Glomerular visceral epithelial cell (primary cell): Measurements from ENCODE around the gene IL5.
"Not testable (repeated sequence)": the region's sequence is repeated elsewhere in the genome, so short reads cannot be mapped to it uniquely, and the experiment has no call there.

Experiments used
- DNase-seq: peaks from one replicate; pipeline ENCODE4 v3.0.0-alpha.2; 2016; ENCODE audit errors: extremely low spot score

IL5 gene

DNA sequence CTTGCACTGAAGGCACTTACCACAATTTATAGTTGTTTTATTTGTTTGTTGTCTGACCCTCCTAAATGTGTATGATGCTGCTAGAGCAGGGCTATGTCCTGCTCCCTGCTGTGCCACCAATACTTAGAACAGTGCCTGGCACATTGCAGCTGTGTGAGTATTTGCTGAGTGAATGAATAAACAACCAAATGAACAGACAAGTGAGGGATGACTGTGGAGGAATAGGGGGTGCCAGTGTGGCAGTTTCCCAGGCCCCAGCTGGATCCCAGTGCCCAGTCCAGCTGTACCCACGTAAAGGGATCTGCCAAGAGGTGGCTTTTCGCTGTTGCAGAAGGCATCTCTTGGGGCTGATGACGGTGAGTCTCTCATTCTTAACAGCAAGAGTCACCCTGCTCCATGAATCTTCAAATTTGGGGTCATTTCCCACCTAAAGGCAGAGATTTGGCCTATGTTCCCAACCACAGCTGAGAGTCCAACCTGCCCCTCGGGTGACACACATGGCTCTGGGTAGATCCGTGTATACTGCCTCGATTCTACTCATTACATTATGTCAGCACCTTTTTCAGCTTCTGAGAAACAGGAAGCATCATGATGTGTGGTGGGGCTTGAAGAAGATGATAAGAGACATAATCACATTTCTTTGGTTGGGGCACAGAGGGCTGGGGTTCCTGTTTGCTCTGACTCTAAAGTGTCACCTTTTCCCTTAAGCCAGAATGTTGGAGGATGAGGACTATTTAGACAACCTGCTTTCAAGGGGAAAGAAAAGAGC, 14.3 kb downstream of the IL5 start:
- DNase-seq, result no peak

DNA sequence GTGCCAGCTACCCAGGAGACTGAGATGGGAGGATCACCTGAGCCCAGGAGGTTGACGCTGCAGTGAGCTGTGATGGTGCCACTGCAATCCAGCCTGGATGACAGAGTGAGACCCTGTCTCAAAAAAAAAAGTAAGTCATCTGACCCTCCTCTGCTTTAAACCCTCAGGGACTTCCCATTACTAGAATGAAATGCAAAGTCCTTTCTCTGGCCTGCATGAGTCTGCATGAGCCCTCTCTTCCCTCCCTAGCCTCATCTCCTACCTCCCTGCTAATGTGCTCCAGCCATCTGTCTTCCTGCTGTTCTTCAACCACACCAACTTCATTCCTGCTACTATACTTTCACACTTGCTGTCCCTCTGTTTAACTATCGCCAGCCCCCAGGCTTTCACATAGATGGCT, 15.3 kb downstream of the IL5 start:
- DNase-seq, result no peak

DNA sequence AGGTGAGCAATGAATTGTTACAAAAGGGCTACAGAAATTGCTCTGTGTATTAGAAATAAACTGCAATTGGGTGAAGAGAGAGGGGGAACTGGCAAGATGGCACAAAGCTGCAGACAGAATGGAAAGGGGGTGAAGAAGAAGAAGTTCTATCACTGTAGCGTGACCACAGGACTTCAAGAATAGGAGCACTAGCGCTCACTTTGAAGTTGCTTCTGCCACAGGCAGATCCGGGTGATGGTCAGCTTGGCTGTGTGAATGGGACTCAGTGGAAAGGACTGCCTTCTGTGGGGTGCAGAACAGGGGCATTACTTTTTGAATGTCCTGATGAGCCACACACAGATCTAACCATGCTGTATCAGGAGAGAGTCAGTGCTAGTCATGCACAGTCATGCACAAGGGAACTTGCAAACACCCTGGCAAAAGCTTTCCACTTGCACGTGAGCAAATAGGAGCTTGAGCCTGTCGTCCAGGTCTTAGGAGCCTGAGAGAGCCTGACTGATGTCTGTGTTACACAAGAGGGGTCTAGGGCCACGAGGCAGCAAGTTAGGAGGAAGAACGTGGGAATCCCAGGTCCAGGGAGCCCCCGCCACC, 16.3 kb downstream of the IL5 start:
- no peak for DNase-seq

DNA sequence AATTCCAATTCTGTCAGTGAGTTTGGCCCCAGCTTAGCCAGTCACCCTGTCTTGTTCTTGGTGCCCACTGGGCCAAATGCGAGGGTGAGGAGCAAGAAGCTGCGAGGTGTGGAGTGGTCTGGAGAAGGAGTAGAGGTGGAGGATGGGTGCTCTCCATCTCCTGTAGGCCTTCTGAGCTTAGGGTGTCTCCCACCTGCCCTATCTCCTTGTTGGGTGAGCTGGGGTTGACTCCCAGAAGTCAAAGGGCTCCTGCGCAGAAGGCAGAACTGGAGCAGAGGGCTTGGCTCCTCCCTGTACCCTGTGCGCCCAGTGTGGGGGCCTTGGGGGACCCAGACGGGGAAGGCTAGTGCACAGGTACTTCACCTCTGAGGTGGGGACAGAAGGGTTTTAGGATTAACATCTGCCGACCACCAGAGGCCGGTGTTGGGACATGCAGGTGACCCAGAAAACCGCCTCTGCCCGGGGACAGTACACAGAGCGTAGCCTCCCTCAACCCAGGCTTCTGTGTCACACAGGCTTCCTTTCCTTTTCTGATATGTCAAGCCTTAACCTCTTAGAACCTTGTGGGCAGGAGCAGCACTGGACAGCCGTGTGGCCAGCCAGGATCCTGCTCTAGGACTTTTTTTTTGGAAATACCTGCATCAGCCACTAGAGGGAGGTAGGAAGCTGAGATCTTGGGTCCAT, 16.9 kb downstream of the IL5 start:
- peak; percentile 79 for DNase-seq

DNA sequence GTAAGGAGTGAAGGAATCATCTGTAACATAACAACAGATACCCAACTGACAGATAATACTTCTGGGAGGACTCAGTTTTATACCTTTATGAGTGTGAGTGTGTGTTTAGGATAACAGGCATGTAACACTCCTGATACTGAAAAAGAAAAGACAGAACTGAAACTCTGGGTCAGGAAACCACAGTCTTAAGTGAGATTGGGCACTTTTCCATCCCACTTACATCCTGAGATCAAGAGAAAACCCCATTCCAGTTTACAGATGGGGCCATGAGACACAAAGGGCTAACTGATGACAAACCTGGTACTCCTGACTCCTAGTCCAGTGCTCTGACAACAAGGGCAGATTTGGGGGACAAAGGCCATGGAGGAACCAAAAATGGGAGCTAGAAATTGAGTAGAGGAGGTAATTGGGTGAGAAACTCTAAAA, 18.0 kb downstream of the IL5 start:
- no peak for DNase-seq

DNA sequence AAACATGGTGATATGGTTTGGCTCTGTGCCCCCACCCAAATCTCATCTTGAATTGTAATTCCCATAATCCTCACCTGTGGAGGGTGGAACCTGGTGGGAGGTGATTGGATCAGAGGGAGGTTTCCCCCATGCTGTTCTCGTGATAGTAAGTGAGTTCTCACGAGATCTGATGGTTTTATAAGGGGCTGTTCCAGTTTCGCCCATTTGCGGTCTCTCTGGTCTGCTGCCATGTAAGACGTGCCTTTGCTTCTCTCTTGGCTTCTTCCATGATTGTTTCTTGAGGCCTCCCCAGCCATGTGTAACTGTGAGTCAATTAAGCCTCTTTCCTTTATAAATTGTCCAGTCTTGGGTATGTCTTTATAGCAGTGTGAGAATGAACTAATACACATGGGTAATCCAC, 18.4 kb downstream of the IL5 start:
- DNase-seq, result not testable (repeated sequence)

DNA sequence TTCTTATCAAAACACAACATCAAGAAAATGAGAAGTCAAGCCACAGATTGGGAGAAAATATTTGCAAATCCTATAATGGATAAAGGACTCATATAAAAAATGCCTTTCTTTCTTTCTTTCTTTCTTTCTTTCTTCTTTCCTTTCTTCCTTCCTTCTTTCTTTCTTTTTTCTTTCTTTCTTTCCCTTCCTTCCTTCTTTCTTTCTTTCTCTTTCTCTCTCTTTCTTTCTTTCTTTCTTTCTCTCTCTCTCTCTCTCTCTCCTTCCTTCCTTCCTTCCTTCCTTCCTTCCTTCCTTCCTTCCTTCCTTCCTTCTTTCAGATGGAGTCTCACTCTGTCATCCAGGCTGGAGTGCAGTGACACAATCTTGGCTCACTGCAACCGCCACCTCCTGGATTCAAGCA, 21.3 kb downstream of the IL5 start:
- not testable (repeated sequence) for DNase-seq

DNA sequence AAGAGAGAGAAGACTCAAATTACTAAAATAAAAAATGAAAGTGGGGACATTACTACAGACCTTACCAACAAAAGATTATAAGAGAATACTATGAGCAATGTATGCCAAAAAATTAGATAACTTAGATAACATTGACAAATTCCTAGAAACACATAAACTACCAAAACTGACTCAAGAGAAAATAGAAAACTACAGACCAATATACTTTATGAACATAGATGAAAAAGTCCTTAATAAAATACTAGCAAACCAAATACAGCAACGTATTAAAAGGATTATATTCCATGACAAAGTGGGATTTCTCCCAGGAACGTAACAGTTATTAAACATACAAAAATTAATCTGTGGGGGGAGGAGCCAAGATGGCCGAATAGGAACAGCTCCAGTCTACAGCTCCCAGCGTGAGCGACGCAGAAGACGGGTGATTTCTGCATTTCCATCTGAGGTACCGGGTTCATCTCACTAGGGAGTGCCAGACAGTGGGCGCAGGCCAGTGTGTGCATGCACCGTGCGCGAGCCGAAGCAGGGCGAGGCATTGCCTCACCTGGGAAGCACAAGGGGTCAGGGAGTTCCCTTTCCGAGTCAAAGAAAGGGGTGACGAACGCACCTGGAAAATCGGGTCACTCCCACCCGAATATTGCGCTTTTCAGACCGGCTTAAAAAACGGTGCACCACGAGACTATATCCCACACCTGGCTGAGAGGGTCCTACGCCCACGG, 29.5 kb downstream of the IL5 start:
- DNase-seq, result not testable (repeated sequence)

DNA sequence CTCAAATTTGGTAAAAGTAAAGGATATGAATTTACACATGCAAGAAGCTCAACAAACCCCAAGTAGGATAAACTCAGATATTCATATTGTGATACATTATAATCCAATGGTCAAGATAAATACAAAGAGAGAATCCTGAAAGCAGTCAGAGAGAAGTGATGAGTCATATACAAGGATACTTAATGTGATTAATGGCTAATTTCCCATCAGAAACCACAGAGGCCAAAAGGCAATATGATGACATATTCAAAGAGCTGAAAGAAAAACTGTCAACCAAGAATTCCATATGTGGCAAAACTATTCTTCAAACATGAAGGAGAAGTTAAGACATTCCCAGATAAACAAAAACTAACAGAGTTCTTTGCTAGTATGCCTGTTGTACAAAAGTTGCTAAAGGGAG, 33.2 kb downstream of the IL5 start:
- DNase-seq, result peak; percentile 63

DNA sequence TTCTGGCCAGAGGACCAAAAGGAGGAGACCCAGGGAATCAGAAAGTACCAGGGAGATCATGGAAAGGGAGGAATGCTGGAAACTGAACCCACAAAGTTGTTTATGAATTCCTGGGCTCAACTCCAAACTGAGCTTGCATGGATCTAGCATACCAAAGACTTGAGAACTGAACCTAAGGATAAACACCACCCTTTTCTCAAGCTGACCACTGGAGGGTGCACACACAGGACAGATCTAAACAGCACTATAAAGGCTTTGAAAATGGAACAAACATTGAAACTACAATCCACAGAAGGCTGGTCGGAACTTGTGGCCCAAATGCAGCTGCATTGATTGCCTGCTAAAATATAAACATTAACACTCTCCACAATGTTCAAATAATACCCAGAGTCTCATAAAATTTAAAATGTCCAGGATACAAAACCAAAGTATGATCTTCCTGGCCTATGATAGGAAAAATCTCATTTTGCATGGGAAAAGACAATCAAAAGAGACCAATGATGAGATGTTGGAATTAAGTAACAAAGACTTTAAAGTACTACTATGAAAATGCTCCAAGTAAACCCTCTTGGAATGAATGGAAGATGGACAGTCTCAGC, 37.1 kb downstream of the IL5 start:
- DNase-seq, result peak; percentile 75

DNA sequence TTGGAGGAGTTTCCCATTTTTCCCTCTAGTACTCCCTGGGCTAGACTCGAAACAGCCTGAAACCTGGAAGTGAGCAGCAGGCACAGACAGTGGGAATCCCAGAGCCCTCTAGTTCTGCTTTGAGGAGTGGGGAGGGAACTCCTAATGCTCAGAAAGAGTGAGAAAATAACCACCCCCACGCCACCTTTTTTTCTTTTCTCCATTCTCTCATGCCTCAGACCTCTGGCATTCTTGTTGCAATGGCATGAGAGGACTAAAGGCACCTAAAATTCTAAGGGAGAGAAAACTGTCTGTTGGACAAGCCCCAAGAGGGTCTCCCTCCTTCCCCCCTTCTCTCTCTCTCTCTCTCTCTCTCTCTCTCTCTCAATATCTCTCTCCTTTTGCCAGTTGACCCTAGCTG, 37.7 kb downstream of the IL5 start:
- DNase-seq, result no peak

DNA sequence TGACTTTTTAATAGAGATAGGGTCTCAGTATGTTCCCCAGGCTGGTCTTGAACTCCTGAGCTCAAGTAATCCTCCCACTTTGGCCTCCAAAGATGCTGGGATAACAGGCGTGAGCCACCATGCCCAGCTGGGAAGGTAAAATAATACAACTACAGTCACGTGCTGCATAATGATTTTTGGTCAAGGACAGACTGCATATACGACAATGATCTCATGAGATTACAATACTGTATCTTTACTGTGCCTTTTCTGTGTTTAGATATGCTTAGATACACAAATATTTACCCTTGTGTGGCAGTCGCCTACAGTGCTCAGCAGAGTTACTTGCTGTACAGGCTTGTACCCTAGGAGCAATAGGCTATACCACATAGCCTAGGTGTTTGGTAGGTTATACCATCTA, 38.6 kb downstream of the IL5 start:
- no peak for DNase-seq

DNA sequence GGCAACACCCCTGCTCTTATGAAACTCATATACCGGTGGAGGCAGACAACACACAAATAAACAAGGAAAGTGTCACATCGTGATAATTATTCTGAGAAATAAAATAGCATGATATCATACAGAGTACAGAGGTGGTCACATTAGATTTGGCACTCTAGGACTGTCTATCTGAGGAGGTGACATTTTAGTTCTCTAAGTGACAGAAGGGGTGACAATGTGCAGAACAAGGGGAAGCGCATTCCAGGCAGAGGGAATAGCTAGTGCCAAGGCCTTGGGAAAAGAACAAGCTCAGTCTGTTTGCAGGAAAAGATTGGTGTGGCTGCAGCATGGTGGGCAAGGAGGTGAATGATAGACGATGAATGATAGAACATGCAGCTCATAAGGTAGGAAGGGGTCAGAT, 40.1 kb downstream of the IL5 start:
- DNase-seq, result no peak

DNA sequence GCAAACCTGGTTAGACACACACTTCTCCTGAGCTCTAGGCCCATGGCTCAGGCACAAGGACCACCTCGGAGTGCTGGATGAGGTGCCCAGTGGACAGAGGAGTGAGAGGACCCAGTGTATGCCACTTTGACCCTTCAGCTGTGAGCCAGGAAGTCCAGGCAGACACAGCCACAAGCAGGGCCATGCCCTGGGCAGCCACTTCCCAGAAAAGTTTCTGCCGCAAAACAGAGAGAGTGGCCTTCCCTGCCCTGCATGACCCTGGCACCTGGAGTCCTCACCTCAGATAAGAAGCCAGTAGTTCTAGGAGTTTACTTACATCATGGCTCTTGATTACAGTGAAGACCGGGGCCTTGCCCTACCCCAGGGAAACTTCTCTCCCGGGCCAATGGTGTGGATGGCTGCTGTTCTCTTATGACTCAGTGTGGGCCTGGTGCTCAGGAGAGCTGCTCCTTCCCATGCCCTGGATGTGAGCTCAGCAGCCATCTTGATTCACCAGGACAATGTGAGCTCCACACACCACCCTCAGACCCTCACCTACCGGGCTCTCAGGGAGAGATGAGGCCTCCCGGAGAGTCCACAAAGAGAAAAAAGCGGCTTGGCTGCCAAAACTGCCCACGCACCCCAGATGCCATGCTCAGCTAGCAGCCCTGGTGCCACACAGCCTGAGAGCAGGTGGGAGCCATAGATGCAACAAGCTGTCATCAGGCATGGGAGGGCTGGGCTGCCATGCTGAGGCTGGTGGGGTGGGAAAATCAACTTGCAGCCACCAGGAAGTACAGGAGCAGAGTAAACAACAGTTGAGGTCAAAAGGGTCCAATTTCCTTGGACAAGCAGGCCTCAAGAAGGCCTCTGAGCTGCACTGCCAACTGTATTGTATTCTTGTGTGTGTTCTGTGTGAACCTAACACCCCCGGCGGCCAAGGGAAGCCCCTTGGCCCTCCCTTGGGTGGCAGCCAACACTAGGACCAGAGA, 41.1 kb downstream of the IL5 start:
- DNase-seq, result no peak

DNA sequence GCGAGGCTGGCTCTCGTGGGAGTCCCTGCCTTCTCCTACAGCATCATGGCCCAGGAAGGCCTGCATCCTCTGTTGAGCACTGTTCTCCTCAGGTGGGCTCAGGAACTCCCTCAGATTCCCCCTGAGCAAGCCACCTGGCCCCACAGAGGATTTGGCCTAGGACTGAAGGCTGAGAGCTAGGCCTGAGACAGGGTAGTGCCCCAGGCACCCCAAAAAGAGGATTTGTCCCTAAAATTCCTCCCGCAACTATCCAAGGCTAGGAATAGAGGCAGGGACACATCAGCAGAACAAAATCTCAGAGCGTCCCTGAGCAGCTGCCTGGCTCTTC, 41.7 kb downstream of the IL5 start:
- DNase-seq, result no peak

DNA sequence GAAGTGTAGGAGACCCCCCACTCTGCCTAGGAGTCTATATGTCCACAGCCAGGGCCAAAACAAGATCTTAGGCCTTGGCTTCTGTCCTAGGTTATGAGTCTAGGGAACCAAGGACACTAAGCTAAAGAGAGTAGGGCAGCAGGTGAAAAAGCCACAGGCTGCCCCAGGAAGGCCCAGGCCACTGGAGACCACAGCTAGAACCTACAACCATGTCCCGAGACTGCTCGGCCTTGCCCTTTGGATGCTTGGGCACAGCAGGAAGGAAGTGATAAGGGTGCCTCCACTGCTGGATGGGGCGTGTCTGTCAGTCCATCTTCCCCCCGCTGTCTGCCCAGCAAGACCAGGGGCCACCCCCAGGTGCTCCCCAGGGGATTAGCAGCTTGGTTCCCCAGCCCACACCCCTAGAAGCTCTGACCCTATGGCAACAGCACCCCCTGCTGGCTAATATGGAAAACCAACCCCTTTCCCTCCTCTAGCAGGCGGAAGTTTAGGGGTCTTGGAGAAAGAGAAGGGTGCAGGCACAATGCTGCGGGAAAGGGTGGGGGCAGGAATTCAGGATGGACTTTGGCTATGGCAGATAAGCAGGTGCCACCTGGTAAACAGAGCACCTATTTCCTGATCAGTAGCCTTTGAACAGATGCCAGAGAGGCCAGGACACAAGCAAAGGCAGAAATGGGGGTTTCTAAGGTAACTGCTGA, 42.2 kb downstream of the IL5 start:
- peak; percentile 62 for DNase-seq

DNA sequence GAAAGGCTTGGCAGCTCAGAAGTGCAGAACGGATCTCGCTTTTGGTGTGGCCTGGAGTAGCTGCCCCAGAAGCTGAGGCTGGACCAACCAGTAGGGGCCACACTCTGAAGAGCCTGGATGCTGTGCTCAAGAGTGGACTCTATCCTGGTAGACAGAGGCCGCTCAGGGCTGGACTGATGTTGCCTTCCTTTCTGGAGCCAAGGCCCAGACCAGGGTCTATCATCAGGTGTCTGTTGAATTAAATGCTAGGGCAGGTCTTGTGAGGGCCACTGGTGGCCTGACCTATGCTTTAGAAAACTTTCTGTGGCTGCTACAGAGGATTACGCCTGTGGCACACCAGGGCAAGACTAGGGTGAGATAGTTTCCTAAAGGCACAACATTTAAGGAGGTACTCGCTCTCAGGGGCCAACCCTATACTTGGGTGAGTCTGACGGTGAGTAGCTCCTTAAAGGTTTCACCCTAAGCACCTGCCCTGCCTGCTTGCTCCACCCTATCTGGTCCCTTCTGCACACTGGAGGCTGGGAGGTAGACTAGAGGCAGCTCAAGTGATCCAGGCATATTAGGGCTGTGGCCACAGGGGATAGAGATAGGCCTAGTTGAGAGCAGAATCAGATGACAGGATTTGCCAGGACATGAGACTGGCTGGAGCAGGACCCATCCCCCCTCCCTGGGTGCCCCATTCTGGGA, 42.9 kb downstream of the IL5 start:
- DNase-seq, result no peak

DNA sequence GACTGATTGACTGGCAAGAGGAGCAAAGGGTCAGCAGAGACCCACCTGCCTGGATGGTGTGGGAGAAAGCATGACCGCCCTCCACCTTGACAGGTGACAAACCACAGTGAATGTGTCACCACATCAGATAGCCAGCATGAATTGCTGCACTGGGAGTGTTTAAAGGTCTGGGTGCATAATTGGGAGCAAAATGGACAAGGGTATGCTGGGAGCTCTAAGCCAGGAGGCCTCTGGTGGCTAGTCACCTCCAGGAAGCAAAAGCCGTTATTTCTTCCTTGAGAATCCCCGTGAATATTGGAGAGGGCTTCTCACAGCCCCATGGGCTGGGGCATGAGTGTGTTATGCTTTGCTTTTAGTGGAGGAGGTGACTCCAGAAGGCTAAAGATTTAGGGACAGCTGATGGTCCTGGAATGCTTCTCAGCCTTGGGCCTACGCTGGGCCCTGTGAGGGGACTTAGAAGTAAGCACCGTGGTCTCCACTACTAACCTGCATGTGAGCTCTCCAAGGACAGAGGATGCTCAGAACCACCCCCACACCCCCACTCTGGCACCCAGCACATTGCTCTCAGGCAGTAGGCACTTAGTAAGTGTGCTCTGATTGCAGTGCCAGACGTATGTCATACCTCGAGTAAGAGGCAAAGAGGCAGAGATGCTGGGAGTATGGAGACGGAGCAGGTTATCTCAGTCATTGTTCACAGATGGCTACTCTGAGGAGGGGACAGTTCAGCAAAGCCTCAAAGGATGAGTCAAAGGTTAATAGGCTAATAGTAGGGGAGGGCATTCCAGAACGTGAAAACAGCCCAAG, 43.7 kb downstream of the IL5 start:
- DNase-seq, result peak; percentile 12

DNA sequence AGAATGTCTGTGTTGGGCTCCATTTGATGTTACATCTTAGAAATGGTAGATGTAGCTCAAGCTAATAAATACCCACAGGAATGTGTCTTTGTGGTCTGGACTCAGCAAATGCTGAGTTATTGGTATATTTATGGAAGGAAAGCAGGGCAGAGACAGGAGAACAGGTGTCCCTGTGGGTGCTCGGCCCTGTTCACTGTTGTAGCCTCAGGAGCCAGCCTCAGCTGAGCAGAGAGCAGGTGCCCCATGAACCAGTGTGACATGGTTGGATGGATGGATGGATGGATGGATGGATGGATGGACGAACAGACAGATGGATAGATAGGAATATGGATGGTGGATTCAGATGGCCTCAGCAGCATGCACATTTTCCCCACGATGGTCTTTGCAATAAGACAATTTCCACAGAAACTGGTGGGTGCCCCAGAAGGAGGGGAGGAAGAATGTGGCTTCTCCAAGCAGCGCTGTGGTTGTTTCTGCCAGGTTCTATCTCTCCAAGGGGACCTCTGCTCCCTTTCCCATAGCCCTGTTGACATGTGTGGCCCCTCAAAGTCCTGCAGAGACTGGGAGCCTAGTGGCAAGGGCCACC, 44.5 kb downstream of the IL5 start:
- peak; percentile 71 for DNase-seq
